Measurements from ENCODE around the gene DHRS7.

- TF ChIP-seq SP1 (IDR thresholded peaks at IDR 0.05) (no peak), FOXM1 (IDR thresholded peaks at IDR 0.05; ENCODE audit: borderline replicate concordance) (no peak), PKNOX1 (IDR thresholded peaks at IDR 0.05) (no peak), ZNF384 (IDR thresholded peaks at IDR 0.05) (no peak), SUZ12 (IDR thresholded peaks at IDR 0.05) (no peak), NFRKB (IDR thresholded peaks at IDR 0.05) (no peak), BHLHE40 (IDR thresholded peaks at IDR 0.05; ENCODE audit: borderline replicate concordance) (no peak), HDGF (IDR thresholded peaks at IDR 0.05; ENCODE audit: borderline replicate concordance) (no peak)
Observed at GRCh38 chr14:60125918-60126317, 39.3 kb downstream of the DHRS7 start.

Measured in HEK293T (cell line).